PFSK-1 (cell line): ENCODE results near the gene PLPP6. TPM values are rescaled to one million over a fixed set of nuclear protein-coding genes. Genes with fewer than 3 reads are reported as not detected.

Experiments
- FOXP2 ChIP-seq: optimal IDR thresholded peaks from 2 replicates; pipeline ENCODE3; 2011; ENCODE audit warnings: borderline replicate concordance, control low read depth, inconsistent platforms; ENCODE audit not compliant: insufficient read depth; ENCODE audit errors: extremely low read length, extremely low read depth
- POLR2AphosphoS5 ChIP-seq: IDR thresholded peaks from 2 replicates; pipeline ENCODE4 v1.6.1; 2012; ENCODE audit warnings: low read depth, mild to moderate bottlenecking, control low read depth, low read length, moderate library complexity
- SIN3A ChIP-seq: IDR thresholded peaks from 2 replicates; pipeline ENCODE4 v1.6.1; 2012; ENCODE audit warnings: mild to moderate bottlenecking, low read length, moderate library complexity, borderline replicate concordance; ENCODE audit not compliant: insufficient read depth
- TAF1 ChIP-seq: IDR thresholded peaks from 2 replicates; pipeline ENCODE4 v1.6.1; 2012; ENCODE audit warnings: low read length, control low read depth, borderline replicate concordance; ENCODE audit not compliant: insufficient read depth
- polyA plus RNA-seq: library from polyadenylated mRNA; unstranded; fragments of >200 nt; gene quantifications from one replicate; pipeline ENCODE4 v1.2.1, GENCODE V29; 2012; ENCODE audit warnings: low read depth, missing spikeins; ENCODE audit not compliant: insufficient read length
- TF ChIP-seq, protein P1 (sequence below), 2 experiments: IDR thresholded peaks; 2 replicates each; pipeline versions ENCODE4 v1.6.1 to v1.8.0; 2011 to 2012; ENCODE audit warnings: low read depth in 2 of 2, low read length in 2 of 2, control low read depth in 1 of 2, inconsistent platforms in 1 of 2, mild to moderate bottlenecking in 1 of 2, moderate library complexity in 1 of 2; ENCODE audit not compliant: insufficient read depth in 1 of 2

The PLPP6 gene
- 1.3 TPM for polyA plus RNA-seq

- TF ChIP-seq, protein P1, sequence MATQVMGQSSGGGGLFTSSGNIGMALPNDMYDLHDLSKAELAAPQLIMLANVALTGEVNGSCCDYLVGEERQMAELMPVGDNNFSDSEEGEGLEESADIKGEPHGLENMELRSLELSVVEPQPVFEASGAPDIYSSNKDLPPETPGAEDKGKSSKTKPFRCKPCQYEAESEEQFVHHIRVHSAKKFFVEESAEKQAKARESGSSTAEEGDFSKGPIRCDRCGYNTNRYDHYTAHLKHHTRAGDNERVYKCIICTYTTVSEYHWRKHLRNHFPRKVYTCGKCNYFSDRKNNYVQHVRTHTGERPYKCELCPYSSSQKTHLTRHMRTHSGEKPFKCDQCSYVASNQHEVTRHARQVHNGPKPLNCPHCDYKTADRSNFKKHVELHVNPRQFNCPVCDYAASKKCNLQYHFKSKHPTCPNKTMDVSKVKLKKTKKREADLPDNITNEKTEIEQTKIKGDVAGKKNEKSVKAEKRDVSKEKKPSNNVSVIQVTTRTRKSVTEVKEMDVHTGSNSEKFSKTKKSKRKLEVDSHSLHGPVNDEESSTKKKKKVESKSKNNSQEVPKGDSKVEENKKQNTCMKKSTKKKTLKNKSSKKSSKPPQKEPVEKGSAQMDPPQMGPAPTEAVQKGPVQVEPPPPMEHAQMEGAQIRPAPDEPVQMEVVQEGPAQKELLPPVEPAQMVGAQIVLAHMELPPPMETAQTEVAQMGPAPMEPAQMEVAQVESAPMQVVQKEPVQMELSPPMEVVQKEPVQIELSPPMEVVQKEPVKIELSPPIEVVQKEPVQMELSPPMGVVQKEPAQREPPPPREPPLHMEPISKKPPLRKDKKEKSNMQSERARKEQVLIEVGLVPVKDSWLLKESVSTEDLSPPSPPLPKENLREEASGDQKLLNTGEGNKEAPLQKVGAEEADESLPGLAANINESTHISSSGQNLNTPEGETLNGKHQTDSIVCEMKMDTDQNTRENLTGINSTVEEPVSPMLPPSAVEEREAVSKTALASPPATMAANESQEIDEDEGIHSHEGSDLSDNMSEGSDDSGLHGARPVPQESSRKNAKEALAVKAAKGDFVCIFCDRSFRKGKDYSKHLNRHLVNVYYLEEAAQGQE (IDR thresholded peaks at IDR 0.05; ENCODE audit: insufficient read depth in 1 of 2, low read depth in 2 of 2, low read length in 2 of 2) = no peak
- peak; percentile 52; the same call in 1 of the 2 replicates for TF ChIP-seq TAF1
- TF ChIP-seq FOXP2 = peak; percentile 53
- no peak for TF ChIP-seq SIN3A
- peak; percentile 77 for TF ChIP-seq POLR2AphosphoS5
These were observed at the start of gene PLPP6 for GRCh38 chr9:4662108-4662988. TSS of gene PLPP6 (plus strand) at chr9:4662294. CDS start at chr9:4662376, 82 bp downstream.

GRCh38 chr9:4614627-4615026 is 47.5 kb upstream of the PLPP6 start:
- TF ChIP-seq POLR2AphosphoS5 (no peak), FOXP2 (no peak)

GRCh38 chr9:4615251-4615650 is 46.8 kb upstream of the PLPP6 start:
- TF ChIP-seq SIN3A (no peak), POLR2AphosphoS5 (no peak)

GRCh38 chr9:4615778-4616177 is 46.3 kb upstream of the PLPP6 start:
- TF ChIP-seq FOXP2 (no peak), POLR2AphosphoS5 (no peak), TAF1 (no peak), SIN3A (no peak)
- TF ChIP-seq, protein P1 (IDR thresholded peaks at IDR 0.05; ENCODE audit: insufficient read depth in 1 of 2, low read depth in 2 of 2, low read length in 2 of 2) = no peak

- TF ChIP-seq TAF1 = no peak
- TF ChIP-seq, protein P1 (IDR thresholded peaks at IDR 0.05; ENCODE audit: insufficient read depth in 1 of 2, low read depth in 2 of 2, low read length in 2 of 2) = no peak
- TF ChIP-seq SIN3A = no peak
- no peak for TF ChIP-seq FOXP2
- no peak for TF ChIP-seq POLR2AphosphoS5
These were observed 44.3 kb upstream of the PLPP6 start for GRCh38 chr9:4617752-4618151.

- TF ChIP-seq, protein P1 (IDR thresholded peaks at IDR 0.05; ENCODE audit: insufficient read depth in 1 of 2, low read depth in 2 of 2, low read length in 2 of 2) = no peak
- TF ChIP-seq TAF1 = no peak
- no peak for TF ChIP-seq FOXP2
- no peak for TF ChIP-seq POLR2AphosphoS5
- no peak for TF ChIP-seq SIN3A
These were observed 43.4 kb upstream of the PLPP6 start for GRCh38 chr9:4618700-4619099.
